ENCODE measurements around the gene ROR2.

ROR2 gene

DNA sequence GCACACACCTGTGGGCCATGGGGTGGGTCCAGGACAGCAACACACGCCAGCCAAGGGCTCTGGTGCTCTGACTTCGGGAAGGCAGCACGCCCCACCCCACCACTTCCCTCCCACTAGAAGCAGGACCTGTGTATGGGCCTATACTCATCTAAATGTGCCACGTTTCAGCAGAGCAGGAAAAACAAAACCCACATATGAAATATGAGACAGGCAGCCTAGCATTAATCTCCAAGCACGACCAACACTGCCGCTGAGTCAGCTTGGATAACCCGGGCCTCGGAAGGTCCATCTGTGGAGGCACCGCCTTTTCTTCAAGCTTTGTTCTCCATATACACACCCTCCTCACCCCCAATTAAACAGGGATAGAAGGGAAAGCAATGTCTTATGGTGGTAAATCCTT is 203.1 kb downstream of the ROR2 start:
- no peak for FAIRE-seq

DNA sequence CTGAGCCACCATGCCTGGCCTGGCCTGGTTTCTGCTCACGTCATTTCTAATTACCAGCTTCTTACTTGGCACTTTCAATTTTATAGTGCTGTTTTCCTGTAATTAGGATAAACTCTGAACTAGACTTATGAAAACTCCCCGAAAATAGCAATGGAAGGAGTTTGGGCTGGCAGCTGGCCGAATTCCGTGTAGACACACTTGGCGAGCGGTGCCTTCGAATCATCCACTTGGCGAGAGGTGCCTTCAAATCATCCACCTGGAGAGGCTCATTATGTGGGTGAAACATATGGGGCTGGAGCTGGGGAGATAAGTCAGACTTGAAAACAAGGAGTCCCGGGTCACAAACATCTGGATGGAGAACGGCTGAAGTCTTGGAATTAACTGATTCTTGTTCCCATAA is 203.7 kb downstream of the ROR2 start:
- FAIRE-seq: no peak
- DNase-seq (ENCODE audit: insufficient read length, low spot score): no peak
- TF ChIP-seq POLR2AphosphoS5 (IDR thresholded peaks at IDR 0.05; ENCODE audit: low read depth, low read length): no peak
- TF ChIP-seq TAF1 (IDR thresholded peaks at IDR 0.05; ENCODE audit: low read depth, low read length): no peak
- TF ChIP-seq POU2F2 (IDR thresholded peaks at IDR 0.05; ENCODE audit: low read depth, low read length): no peak
- no peak for TF ChIP-seq SPI1 (IDR thresholded peaks at IDR 0.05; ENCODE audit: low read depth, low read length)
- no peak for TF ChIP-seq POLR2A (IDR thresholded peaks at IDR 0.05; ENCODE audit: low read depth, low read length)
- no peak for TF ChIP-seq PAX5 (IDR thresholded peaks at IDR 0.05; ENCODE audit: insufficient read depth, low read length, severe bottlenecking)

More for the DNA sequence above, 203.1 kb downstream of the ROR2 start:
- TF ChIP-seq POLR2A (IDR thresholded peaks at IDR 0.05; ENCODE audit: low read depth, low read length) (no peak), POU2F2 (IDR thresholded peaks at IDR 0.05; ENCODE audit: low read depth, low read length) (no peak), TAF1 (IDR thresholded peaks at IDR 0.05; ENCODE audit: low read depth, low read length) (no peak), PAX5 (IDR thresholded peaks at IDR 0.05; ENCODE audit: insufficient read depth, low read length, severe bottlenecking) (no peak), POLR2AphosphoS5 (IDR thresholded peaks at IDR 0.05; ENCODE audit: low read depth, low read length) (no peak), SPI1 (IDR thresholded peaks at IDR 0.05; ENCODE audit: low read depth, low read length) (no peak)
- DNase-seq (ENCODE audit: insufficient read length, low spot score): no peak

DNA sequence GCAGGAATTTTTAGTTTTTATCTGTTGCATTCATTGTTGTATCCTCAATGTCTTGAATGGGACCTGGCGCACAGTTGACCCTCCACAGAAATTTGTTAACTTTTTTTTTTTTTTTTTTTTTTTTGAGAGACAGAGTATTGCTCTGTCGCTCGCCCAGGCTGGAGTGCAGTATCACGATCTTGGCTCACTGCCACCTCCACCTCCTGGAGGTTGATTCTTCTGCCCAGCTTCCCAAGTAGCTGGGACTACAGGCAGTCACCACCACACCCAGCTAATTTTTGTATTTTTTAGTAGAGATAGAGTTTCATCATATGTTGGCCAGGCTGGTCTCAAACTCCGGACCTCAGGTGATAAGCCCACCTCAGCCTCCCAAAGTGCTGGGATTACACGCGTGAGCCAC is 205.9 kb downstream of the ROR2 start:
- DNase-seq (ENCODE audit: insufficient read length, low spot score) (no peak), FAIRE-seq (no peak)
- TF ChIP-seq POLR2AphosphoS5 (IDR thresholded peaks at IDR 0.05; ENCODE audit: low read depth, low read length) (no peak), PAX5 (IDR thresholded peaks at IDR 0.05; ENCODE audit: insufficient read depth, low read length, severe bottlenecking) (no peak), TAF1 (IDR thresholded peaks at IDR 0.05; ENCODE audit: low read depth, low read length) (no peak), POU2F2 (IDR thresholded peaks at IDR 0.05; ENCODE audit: low read depth, low read length) (no peak), POLR2A (IDR thresholded peaks at IDR 0.05; ENCODE audit: low read depth, low read length) (no peak), SPI1 (IDR thresholded peaks at IDR 0.05; ENCODE audit: low read depth, low read length) (no peak)

DNA sequence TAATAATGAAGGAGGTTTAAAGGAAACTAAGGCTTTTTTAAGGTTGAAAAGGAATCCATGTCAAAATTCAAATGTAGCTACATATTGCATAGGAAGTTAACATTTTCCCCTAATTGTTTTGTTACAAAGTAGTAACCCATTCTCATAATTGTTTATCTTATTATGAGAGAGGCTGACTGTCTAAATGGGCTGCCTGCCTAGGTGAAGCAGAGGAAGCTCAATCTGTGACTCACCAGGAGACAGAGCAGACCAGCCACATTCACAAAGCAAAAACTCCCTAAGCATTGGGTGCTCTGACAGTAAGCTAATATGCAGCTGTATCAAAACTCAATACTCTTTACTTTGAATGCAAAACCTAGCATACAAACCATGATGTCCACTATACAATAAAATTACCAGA is 208.5 kb downstream of the ROR2 start:
- TF ChIP-seq TAF1 (IDR thresholded peaks at IDR 0.05; ENCODE audit: low read depth, low read length) (no peak), POU2F2 (IDR thresholded peaks at IDR 0.05; ENCODE audit: low read depth, low read length) (no peak), SPI1 (IDR thresholded peaks at IDR 0.05; ENCODE audit: low read depth, low read length) (no peak), POLR2AphosphoS5 (IDR thresholded peaks at IDR 0.05; ENCODE audit: low read depth, low read length) (no peak), PAX5 (IDR thresholded peaks at IDR 0.05; ENCODE audit: insufficient read depth, low read length, severe bottlenecking) (no peak)
- DNase-seq (ENCODE audit: insufficient read length, low spot score): no peak
- no peak for FAIRE-seq

DNA sequence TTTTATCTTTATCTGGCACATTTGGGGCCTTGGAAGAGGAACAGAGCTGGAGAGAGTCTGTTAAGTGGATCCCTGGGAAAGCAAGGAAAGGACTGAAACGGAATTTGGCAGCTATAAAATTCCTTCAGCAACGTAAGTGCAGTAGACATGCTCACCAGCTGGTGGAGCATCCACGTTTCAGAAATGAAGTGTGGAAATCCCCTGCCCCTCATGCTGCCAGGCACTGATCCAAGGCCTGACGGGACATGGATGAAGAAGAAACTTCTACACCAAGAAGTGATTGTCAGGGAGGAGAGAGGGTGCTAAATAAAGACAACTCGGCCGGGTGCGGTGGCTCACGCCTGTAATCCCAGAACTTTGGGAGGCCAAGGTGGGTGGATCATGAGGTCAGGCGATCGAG is 209.3 kb downstream of the ROR2 start:
- DNase-seq (ENCODE audit: insufficient read length, low spot score): no peak
- TF ChIP-seq POU2F2 (IDR thresholded peaks at IDR 0.05; ENCODE audit: low read depth, low read length) (no peak), SPI1 (IDR thresholded peaks at IDR 0.05; ENCODE audit: low read depth, low read length) (no peak), POLR2A (IDR thresholded peaks at IDR 0.05; ENCODE audit: low read depth, low read length) (no peak)
- FAIRE-seq: no peak

DNA sequence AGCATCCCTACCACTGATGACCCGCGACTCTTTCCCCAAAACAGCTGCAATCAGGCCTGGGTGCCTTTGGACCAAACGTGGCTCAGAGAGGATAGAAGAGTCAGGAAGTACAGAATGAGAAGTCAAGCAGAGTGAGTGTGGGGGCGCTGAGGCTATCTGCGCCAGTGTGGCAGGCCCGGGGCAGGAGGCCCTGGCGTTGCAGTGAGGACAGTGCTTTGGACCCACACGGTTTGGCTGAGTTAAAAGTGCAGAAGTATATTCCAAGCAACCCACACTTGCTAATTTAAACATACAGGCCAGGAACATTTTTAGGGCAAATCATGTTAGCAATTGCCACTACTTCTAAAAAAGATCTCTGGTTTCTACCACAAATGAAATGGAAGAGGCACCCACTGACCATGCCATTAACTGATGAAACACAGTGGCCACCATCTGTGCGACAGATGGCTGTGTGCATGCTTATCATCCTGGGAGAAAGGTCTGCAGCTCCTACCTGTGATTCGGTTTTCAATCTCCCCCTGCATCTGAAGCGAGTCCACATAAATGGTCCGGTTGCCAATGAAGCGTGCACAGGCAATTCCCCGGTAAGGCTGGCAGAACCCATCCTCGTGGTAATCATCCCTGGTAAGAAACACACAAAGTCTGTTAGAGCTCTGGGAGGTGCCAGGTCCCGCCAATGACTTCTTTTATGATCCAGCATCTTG is 213.0 kb downstream of the ROR2 start:
- TF ChIP-seq PAX5 (IDR thresholded peaks at IDR 0.05; ENCODE audit: insufficient read depth, low read length, severe bottlenecking) (no peak), TAF1 (IDR thresholded peaks at IDR 0.05; ENCODE audit: low read depth, low read length) (no peak), POLR2A (IDR thresholded peaks at IDR 0.05; ENCODE audit: low read depth, low read length) (no peak), POU2F2 (IDR thresholded peaks at IDR 0.05; ENCODE audit: low read depth, low read length) (no peak), SPI1 (IDR thresholded peaks at IDR 0.05; ENCODE audit: low read depth, low read length) (no peak), POLR2AphosphoS5 (IDR thresholded peaks at IDR 0.05; ENCODE audit: low read depth, low read length) (no peak)
- no peak for FAIRE-seq
- DNase-seq (ENCODE audit: insufficient read length, low spot score): no peak

DNA sequence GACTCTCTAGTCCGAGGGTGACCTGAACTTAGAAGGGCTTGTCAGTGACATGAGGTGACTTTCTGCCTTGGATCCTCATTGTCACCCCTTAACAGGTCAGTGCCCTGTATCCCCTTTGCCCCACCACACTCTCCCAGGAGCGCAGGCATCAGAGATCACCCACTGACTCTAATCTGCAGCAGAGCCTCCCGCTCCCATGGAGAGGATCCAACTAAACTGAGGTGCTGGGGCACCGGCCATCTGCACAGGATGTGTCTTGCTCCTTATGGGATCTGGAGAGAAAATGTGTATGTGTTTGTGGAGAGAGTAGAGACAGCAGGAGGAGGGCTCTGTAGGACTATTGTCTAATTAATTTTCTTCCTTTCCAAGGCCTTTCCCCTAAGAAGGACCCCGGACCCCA is 213.7 kb downstream of the ROR2 start:
- TF ChIP-seq TAF1 (IDR thresholded peaks at IDR 0.05; ENCODE audit: low read depth, low read length) (no peak), POU2F2 (IDR thresholded peaks at IDR 0.05; ENCODE audit: low read depth, low read length) (no peak), PAX5 (IDR thresholded peaks at IDR 0.05; ENCODE audit: insufficient read depth, low read length, severe bottlenecking) (no peak), POLR2A (IDR thresholded peaks at IDR 0.05; ENCODE audit: low read depth, low read length) (no peak), SPI1 (IDR thresholded peaks at IDR 0.05; ENCODE audit: low read depth, low read length) (no peak), POLR2AphosphoS5 (IDR thresholded peaks at IDR 0.05; ENCODE audit: low read depth, low read length) (no peak)
- DNase-seq (ENCODE audit: insufficient read length, low spot score): no peak
- no peak for FAIRE-seq

DNA sequence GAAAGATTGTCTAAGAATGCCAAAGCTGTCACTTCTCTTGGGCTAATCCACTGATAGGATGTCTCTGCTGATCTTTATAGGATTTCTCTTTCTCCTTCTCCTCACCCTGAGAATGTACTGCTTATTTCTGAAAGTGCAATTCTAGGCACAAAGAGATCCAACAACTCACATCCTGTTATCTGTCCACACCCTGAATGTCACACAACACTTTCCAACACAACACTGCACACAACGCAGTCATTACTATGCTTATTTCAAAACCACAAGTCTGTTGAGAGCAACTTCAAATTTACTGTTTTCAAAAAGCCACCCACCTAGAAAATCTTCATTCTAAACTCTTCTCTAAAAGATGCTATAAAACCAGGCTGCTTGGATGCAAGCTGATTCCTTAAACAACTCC is 215.0 kb downstream of the ROR2 start:
- FAIRE-seq: no peak
- no peak for TF ChIP-seq POLR2AphosphoS5 (IDR thresholded peaks at IDR 0.05; ENCODE audit: low read depth, low read length)
- TF ChIP-seq SPI1 (IDR thresholded peaks at IDR 0.05; ENCODE audit: low read depth, low read length): no peak
- no peak for TF ChIP-seq TAF1 (IDR thresholded peaks at IDR 0.05; ENCODE audit: low read depth, low read length)
- no peak for TF ChIP-seq POU2F2 (IDR thresholded peaks at IDR 0.05; ENCODE audit: low read depth, low read length)
- no peak for TF ChIP-seq PAX5 (IDR thresholded peaks at IDR 0.05; ENCODE audit: insufficient read depth, low read length, severe bottlenecking)
- TF ChIP-seq POLR2A (IDR thresholded peaks at IDR 0.05; ENCODE audit: low read depth, low read length): no peak
- no peak for DNase-seq (ENCODE audit: insufficient read length, low spot score)

DNA sequence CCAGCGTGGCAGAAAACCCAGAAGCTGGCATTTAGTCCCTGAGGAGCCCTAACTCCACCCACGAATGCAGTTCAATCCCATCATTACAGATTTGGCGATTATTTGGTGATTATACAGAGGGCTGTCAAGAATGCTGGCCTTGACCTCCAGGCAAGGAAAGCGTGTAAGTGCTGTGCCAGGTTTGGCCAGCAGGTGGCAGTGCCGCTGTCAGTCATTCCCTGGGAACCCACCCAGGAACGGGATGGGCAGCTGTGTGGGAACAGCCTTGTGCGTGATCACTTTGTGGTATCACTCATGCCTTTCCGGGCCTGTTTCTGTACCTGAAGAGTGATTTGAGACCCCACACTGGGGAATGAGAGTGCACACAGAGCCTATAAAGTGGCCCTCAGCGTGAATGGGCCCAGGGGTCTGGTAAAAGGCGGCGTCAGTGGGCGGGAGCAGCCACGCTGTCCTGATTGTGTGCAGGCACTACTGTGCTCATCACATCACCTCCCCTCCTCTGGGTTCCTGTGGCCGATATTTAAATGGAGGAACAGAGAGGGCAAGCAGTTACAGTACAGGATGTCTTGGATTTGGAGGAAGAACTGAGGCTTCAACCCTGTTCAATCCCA is 215.6 kb downstream of the ROR2 start:
- DNase-seq (ENCODE audit: insufficient read length, low spot score) (peak; percentile 63), FAIRE-seq (peak; percentile 90)
- no peak for TF ChIP-seq POU2F2 (IDR thresholded peaks at IDR 0.05; ENCODE audit: low read depth, low read length)
- no peak for TF ChIP-seq POLR2AphosphoS5 (IDR thresholded peaks at IDR 0.05; ENCODE audit: low read depth, low read length)
- TF ChIP-seq POLR2A (IDR thresholded peaks at IDR 0.05; ENCODE audit: low read depth, low read length): no peak
- TF ChIP-seq PAX5 (IDR thresholded peaks at IDR 0.05; ENCODE audit: insufficient read depth, low read length, severe bottlenecking): no peak
- TF ChIP-seq TAF1 (IDR thresholded peaks at IDR 0.05; ENCODE audit: low read depth, low read length): no peak
- no peak for TF ChIP-seq SPI1 (IDR thresholded peaks at IDR 0.05; ENCODE audit: low read depth, low read length)
